Neuronal stem cell (in vitro differentiated cells): ENCODE data around the gene S100A13.

Experiments
- DNase-seq: peaks from one replicate; pipeline ENCODE4 v3.0.0-alpha.2; 2013; ENCODE audit warnings: low spot score
- H2AFZ ChIP-seq: one replicate; pipeline ENCODE4 v1.6.1; 2013; ENCODE audit warnings: mild to moderate bottlenecking, low read length, inconsistent platforms
- H2AK5ac ChIP-seq: 2 replicates; pipeline ENCODE4 v1.6.1; 2013; ENCODE audit warnings: low read depth, mild to moderate bottlenecking, inconsistent platforms, low read length, moderate library complexity, mixed read lengths
- H2BK120ac ChIP-seq: 2 replicates; pipeline ENCODE4 v1.6.1; 2013; ENCODE audit warnings: low read depth, mild to moderate bottlenecking, inconsistent platforms, low read length, moderate library complexity, mixed read lengths
- H2BK12ac ChIP-seq: one replicate; pipeline ENCODE4 v1.6.1; 2013; ENCODE audit warnings: low read length, inconsistent platforms
- H2BK15ac ChIP-seq: 2 replicates; pipeline ENCODE4 v1.6.1; 2013; ENCODE audit warnings: mild to moderate bottlenecking, low read length, inconsistent platforms, mixed read lengths
- H2BK5ac ChIP-seq: one replicate; pipeline ENCODE4 v1.6.1; 2013; ENCODE audit warnings: inconsistent platforms, mild to moderate bottlenecking, low read length, moderate library complexity
- H3K14ac ChIP-seq: one replicate; pipeline ENCODE4 v1.6.1; 2013; ENCODE audit warnings: low read length, inconsistent platforms
- H3K18ac ChIP-seq: 2 replicates; pipeline ENCODE4 v1.6.1; 2013; ENCODE audit warnings: low read length, inconsistent platforms
- H3K23ac ChIP-seq: 2 replicates; pipeline ENCODE4 v1.6.1; 2013; ENCODE audit warnings: low read depth, mild to moderate bottlenecking, mixed read lengths, low read length, inconsistent platforms; ENCODE audit not compliant: poor library complexity
- H3K27ac ChIP-seq: replicated peaks from 3 replicates; pipeline ENCODE4 v1.5.1; 2013; ENCODE audit warnings: low read length, inconsistent platforms
- H3K27me3 ChIP-seq, 3 experiments: 2 replicates each; pipeline ENCODE4 v1.6.1; 2013; ENCODE audit warnings: low read length in 3 of 3, mild to moderate bottlenecking in 2 of 3, inconsistent platforms in 1 of 3, low read depth in 1 of 3, mixed read lengths in 1 of 3, moderate library complexity in 1 of 3; ENCODE audit not compliant: control insufficient read depth in 3 of 3, insufficient read depth in 3 of 3
- H3K36me3 ChIP-seq, 2 donors: replicated peaks in 1 of 2; 2 replicates each; pipeline ENCODE4 v1.6.1; 2013; ENCODE audit warnings: low read length in 2 of 2; ENCODE audit not compliant: control insufficient read depth in 2 of 2, insufficient read depth in 2 of 2
- H3K4ac ChIP-seq: 2 replicates; pipeline ENCODE4 v1.6.1; 2013; ENCODE audit warnings: inconsistent platforms, mild to moderate bottlenecking, low read length, moderate library complexity
- H3K4me1 ChIP-seq, 2 donors: 1 replicate in 1 of 2; 2 replicates in 1 of 2; pipeline ENCODE4 v1.6.1; 2013; ENCODE audit warnings: low read length in 2 of 2, low read depth in 1 of 2; ENCODE audit not compliant: control insufficient read depth in 2 of 2, insufficient read depth in 1 of 2
- H3K4me2 ChIP-seq: one replicate; pipeline ENCODE4 v1.6.1; 2013; ENCODE audit warnings: mild to moderate bottlenecking, low read length, inconsistent platforms; ENCODE audit not compliant: insufficient read depth, poor library complexity, severe bottlenecking
- H3K4me3 ChIP-seq, 2 donors: 2 replicates each; pipeline ENCODE4 v1.5.1; 2013; ENCODE audit warnings: low read length in 2 of 2, mild to moderate bottlenecking in 2 of 2, inconsistent platforms in 1 of 2, moderate library complexity in 1 of 2
- H3K79me1 ChIP-seq: one replicate; pipeline ENCODE4 v1.6.1; 2013; ENCODE audit warnings: low read depth, mild to moderate bottlenecking, inconsistent platforms, low read length, moderate library complexity
- H3K9ac ChIP-seq: one replicate; pipeline ENCODE4 v1.6.1; 2013; ENCODE audit warnings: mild to moderate bottlenecking, low read depth, low read length, inconsistent platforms; ENCODE audit not compliant: poor library complexity
- H3K9me3 ChIP-seq, 2 donors: replicated peaks in 1 of 2; 2 replicates each; pipeline versions ENCODE3 to v1.6.1; 2013; ENCODE audit warnings: low read length in 2 of 2, mild to moderate bottlenecking in 2 of 2, inconsistent platforms in 1 of 2, low read depth in 1 of 2, mixed read lengths in 1 of 2, moderate library complexity in 1 of 2; ENCODE audit not compliant: control insufficient read depth in 2 of 2, insufficient read depth in 1 of 2
- H4K8ac ChIP-seq: one replicate; pipeline ENCODE4 v1.6.1; 2013; ENCODE audit warnings: low read depth, mild to moderate bottlenecking, inconsistent platforms, low read length, moderate library complexity
- H4K91ac ChIP-seq: one replicate; pipeline ENCODE4 v1.6.1; 2013; ENCODE audit warnings: low read length, low read depth, mild to moderate bottlenecking, inconsistent platforms; ENCODE audit not compliant: poor library complexity
- WGBS, 2 donors: extraction: QIAGEN DNeasy Blood & Tissue Kit; methylation state at CpG; one replicate each; pipeline ENCODE4 v1.1.7; 2013; ENCODE audit warnings: missing lambda C conversion rate in 2 of 2, mixed read lengths in 1 of 2; ENCODE audit not compliant: insufficient read length in 2 of 2, insufficient replicate concordance in 1 of 2; ENCODE audit errors: extremely low coverage in 2 of 2; 5-methylcytosine and 5-hydroxymethylcytosine counted together

Gene S100A13

GRCh38 chr1:153659656-153660055 lies 32.4 kb upstream of the S100A13 start:
- H3K9ac ChIP-seq: no peak overlapping the region
- H3K23ac ChIP-seq: no peak overlapping the region
- peak overlapping the region in 1 of 2 donors; percentile 76 for H3K4me3 ChIP-seq
- no peak overlapping the region for H2BK120ac ChIP-seq
- no peak overlapping the region for H2AK5ac ChIP-seq
- no peak overlapping the region for H4K91ac ChIP-seq
- H3K79me1 ChIP-seq: peaks cover 5% of the 10 kb centered on the region
- no peak overlapping the region for H2BK12ac ChIP-seq
- no peak overlapping the region for H3K14ac ChIP-seq
- no peak overlapping the region for H2AFZ ChIP-seq
- no peak overlapping the region for H3K27ac ChIP-seq
- no CpG with 5 or more reads among the region's 9 CpGs for WGBS, 2 donors
- no peak for DNase-seq
- no peak overlapping the region for H2BK15ac ChIP-seq
- no peaks in the 10 kb centered on the region for H3K27me3 ChIP-seq
- H3K36me3 ChIP-seq: peaks cover 25 to 49% of the 10 kb centered on the region in 2 donors
- no peak overlapping the region for H3K4me2 ChIP-seq
- no peaks in the 10 kb centered on the region for H3K9me3 ChIP-seq
- no peak overlapping the region for H3K18ac ChIP-seq
- H3K4me1 ChIP-seq: peaks cover 4 to 6% of the 10 kb centered on the region in 2 donors
- no peak overlapping the region for H2BK5ac ChIP-seq
- H4K8ac ChIP-seq: no peak overlapping the region
- no peak overlapping the region for H3K4ac ChIP-seq

GRCh38 chr1:153659175-153659534 lies 31.9 kb upstream of the S100A13 start:
- Histone ChIP-seq H3K27me3 (no peaks in the 10 kb centered on the region), H3K23ac (no peak overlapping the region), H3K9me3 (no peaks in the 10 kb centered on the region), H3K4me2 (peak overlapping the region; percentile 92), H2BK15ac (no peak overlapping the region), H3K18ac (peak overlapping the region; percentile 100), H3K36me3 (peaks cover 21 to 44% of the 10 kb centered on the region in 2 donors), H3K4ac (no peak overlapping the region), H2AK5ac (peak overlapping the region; percentile 6), H2AFZ (peak overlapping the region; percentile 98), H3K4me1 (peaks cover 4 to 6% of the 10 kb centered on the region in 2 donors), H3K27ac (peak overlapping the region; percentile 95), H4K91ac (no peak overlapping the region), H3K4me3 (peak overlapping the region; percentile 76 to 97), H2BK5ac (no peak overlapping the region), H2BK12ac (no peak overlapping the region), H3K14ac (no peak overlapping the region), H3K79me1 (peaks cover 5% of the 10 kb centered on the region), H3K9ac (peak overlapping the region; percentile 92), H4K8ac (no peak overlapping the region), H2BK120ac (no peak overlapping the region)
- no CpG with 5 or more reads among the region's 8 CpGs for WGBS, 2 donors
- no peak for DNase-seq

DNA sequence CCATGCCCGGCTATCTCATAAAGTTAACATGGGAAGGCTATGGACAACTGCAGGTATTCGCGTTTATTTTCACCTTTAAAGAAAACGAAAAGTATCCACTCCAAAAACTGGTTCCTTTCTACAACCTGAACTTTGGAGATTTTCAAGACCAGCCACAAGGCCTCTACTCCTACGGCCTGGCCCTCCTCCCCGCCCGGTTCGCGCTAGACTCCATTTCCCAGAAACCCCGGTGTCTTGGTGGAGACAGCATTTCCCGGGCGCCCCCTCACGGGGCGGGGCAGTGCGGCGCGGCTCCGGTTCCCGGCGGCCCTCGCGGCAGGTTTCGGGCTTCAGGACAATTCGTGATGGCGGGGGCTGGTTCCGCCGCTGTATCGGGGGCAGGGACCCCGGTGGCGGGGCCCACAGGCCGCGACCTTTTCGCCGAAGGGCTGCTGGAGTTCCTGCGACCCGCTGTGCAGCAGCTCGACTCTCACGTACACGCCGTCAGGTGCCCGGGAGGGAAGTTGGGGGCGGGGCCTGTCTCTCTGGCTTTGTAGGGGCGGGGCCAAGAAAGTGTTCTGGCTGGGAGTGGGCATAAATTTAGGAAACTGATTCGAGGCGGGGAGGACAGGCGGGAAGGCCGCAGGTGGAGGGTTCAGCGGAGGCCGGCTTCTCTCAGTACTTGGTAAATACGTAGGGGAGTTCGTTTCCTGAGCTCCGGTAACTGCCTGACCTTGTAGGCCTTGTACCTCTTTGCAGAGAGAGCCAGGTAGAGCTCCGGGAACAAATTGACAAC lies 31.3 kb upstream of the S100A13 start, which contains the start of gene SNAPIN:
SNAPIN (plus strand) TSS at position 304 of the 775 bp plus-strand sequence; CDS start at position 345, 41 bp downstream.
- no peak within 1 kb of the TSS for H3K14ac ChIP-seq
- peak within 1 kb of the TSS; percentile 92 for H3K4me2 ChIP-seq
- peak within 1 kb of the TSS; percentile 6 for H2AK5ac ChIP-seq
- peak within 1 kb of the TSS; percentile 76 to 97 for H3K4me3 ChIP-seq
- H3K23ac ChIP-seq: peak within 1 kb of the TSS; percentile 92
- peak within 1 kb of the TSS; percentile 100 for H3K18ac ChIP-seq
- no peak within 1 kb of the TSS for H2BK12ac ChIP-seq
- peaks cover 5% of the 10 kb centered on the region for H3K79me1 ChIP-seq
- H3K4me1 ChIP-seq: peaks cover 4 to 6% of the 10 kb centered on the region in 2 donors
- H2BK5ac ChIP-seq: no peak within 1 kb of the TSS
- no peak within 1 kb of the TSS for H3K4ac ChIP-seq
- H4K91ac ChIP-seq: peak within 1 kb of the TSS; percentile 99
- no peak within 1 kb of the TSS for H4K8ac ChIP-seq
- peaks cover 18 to 39% of the 10 kb centered on the region in 2 donors for H3K36me3 ChIP-seq
- peak within 1 kb of the TSS; percentile 95 for H3K27ac ChIP-seq
- DNase-seq: peak; percentile 81
- no peaks in the 10 kb centered on the region for H3K27me3 ChIP-seq
- no CpG with 5 or more reads among the region's 53 CpGs for WGBS, 2 donors
- peak within 1 kb of the TSS; percentile 67 for H2BK15ac ChIP-seq
- H3K9ac ChIP-seq: peak within 1 kb of the TSS; percentile 92
- no peak within 1 kb of the TSS for H2BK120ac ChIP-seq
- no peaks in the 10 kb centered on the region for H3K9me3 ChIP-seq
- peak within 1 kb of the TSS; percentile 98 for H2AFZ ChIP-seq

GRCh38 chr1:153655333-153655732 lies 28.0 kb upstream of the S100A13 start:
- no peaks in the 10 kb centered on the region for H3K9me3 ChIP-seq
- H3K4me1 ChIP-seq: peaks cover 4 to 6% of the 10 kb centered on the region in 2 donors
- no peak overlapping the region for H3K27ac ChIP-seq
- no peak overlapping the region for H3K14ac ChIP-seq
- no peak overlapping the region for H2BK12ac ChIP-seq
- no peak overlapping the region for H3K9ac ChIP-seq
- peak overlapping the region; percentile 55 for H2AFZ ChIP-seq
- no peak overlapping the region for H3K4me3 ChIP-seq
- no peak overlapping the region for H2BK5ac ChIP-seq
- no peak for DNase-seq
- no peak overlapping the region for H3K4me2 ChIP-seq
- H3K27me3 ChIP-seq: no peaks in the 10 kb centered on the region
- H2AK5ac ChIP-seq: no peak overlapping the region
- no CpG with 5 or more reads among the region's 3 CpGs for WGBS, 2 donors
- peaks cover 5% of the 10 kb centered on the region for H3K79me1 ChIP-seq
- H4K91ac ChIP-seq: no peak overlapping the region
- peaks cover 0 to 6% of the 10 kb centered on the region in 2 donors for H3K36me3 ChIP-seq
- no peak overlapping the region for H2BK120ac ChIP-seq
- H2BK15ac ChIP-seq: no peak overlapping the region
- H3K23ac ChIP-seq: no peak overlapping the region
- H4K8ac ChIP-seq: no peak overlapping the region
- H3K18ac ChIP-seq: no peak overlapping the region
- H3K4ac ChIP-seq: no peak overlapping the region
